Fibroblast of lung (primary cell): ENCODE data around the gene FIBCD1. TPM values are rescaled to one million over a fixed set of nuclear protein-coding genes. Genes with fewer than 3 reads are reported as not detected.

Experiments used
- DNase-seq, 2 donors: peaks; one replicate each; pipeline versions ENCODE4 v3.0.0 to v3.0.0-alpha.2; 2010; ENCODE audit warnings: low read depth in 2 of 2
- H2AFZ ChIP-seq: 2 replicates; pipeline ENCODE4 v1.5.1; 2012; ENCODE audit warnings: low read length, control low read depth, inconsistent platforms
- H3K27ac ChIP-seq: 2 replicates; pipeline ENCODE4 v1.5.1; 2011; ENCODE audit warnings: low read length, control low read depth; ENCODE audit not compliant: insufficient read depth
- H3K27me3 ChIP-seq: 2 replicates; pipeline ENCODE4 v1.5.1; 2011; ENCODE audit warnings: mild to moderate bottlenecking, low read length; ENCODE audit not compliant: control insufficient read depth, insufficient read depth
- H3K36me3 ChIP-seq: 2 replicates; pipeline ENCODE4 v1.5.1; 2011; ENCODE audit warnings: low read length; ENCODE audit not compliant: control insufficient read depth, insufficient read depth
- H3K4me1 ChIP-seq: 2 replicates; pipeline ENCODE4 v1.5.1; 2011; ENCODE audit warnings: low read length; ENCODE audit not compliant: control insufficient read depth, insufficient read depth; ENCODE audit errors: extremely low read depth
- H3K4me2 ChIP-seq: 2 replicates; pipeline ENCODE4 v1.5.1; 2011; ENCODE audit warnings: low read length, control low read depth; ENCODE audit not compliant: insufficient read depth; ENCODE audit errors: extremely low read depth
- H3K4me3 ChIP-seq, 4 experiments: fragments of 200-600 bp in 1 of 4; sonication (generic) in 1 of 4; replicated peaks in 1 of 4; 2 replicates each; pipeline ENCODE4 v1.5.1; 2011 to 2016; ENCODE audit warnings: low read length in 4 of 4, low read depth in 3 of 4, mild to moderate bottlenecking in 3 of 4, control low read depth in 2 of 4, inconsistent platforms in 1 of 4, mixed read lengths in 1 of 4; ENCODE audit not compliant: insufficient read depth in 1 of 4; ENCODE audit errors: control extremely low read depth in 1 of 4
- H3K79me2 ChIP-seq: 2 replicates; pipeline ENCODE4 v1.5.1; 2012; ENCODE audit warnings: mild to moderate bottlenecking, low read length, inconsistent platforms; ENCODE audit not compliant: control insufficient read depth, insufficient read depth
- H3K9ac ChIP-seq: 2 replicates; pipeline ENCODE4 v1.5.1; 2011; ENCODE audit warnings: mild to moderate bottlenecking, low read length, control low read depth; ENCODE audit not compliant: insufficient read depth
- H3K9me3 ChIP-seq: 2 replicates; pipeline ENCODE4 v1.5.1; 2012; ENCODE audit warnings: low read depth, low read length; ENCODE audit not compliant: control insufficient read depth, insufficient read depth
- H4K20me1 ChIP-seq: 2 replicates; pipeline ENCODE4 v1.5.1; 2011; ENCODE audit warnings: low read length; ENCODE audit not compliant: control insufficient read depth, insufficient read depth; ENCODE audit errors: extremely low read depth
- CTCF ChIP-seq, 2 donors: IDR thresholded peaks in 1 of 2; conservative IDR thresholded peaks in 1 of 2; 1 replicate in 1 of 2; 2 replicates in 1 of 2; pipeline ENCODE4 v1.5.1; 2011 to 2012; ENCODE audit warnings: low read length in 2 of 2, control low read depth in 1 of 2, inconsistent platforms in 1 of 2, low read depth in 1 of 2, mild to moderate bottlenecking in 1 of 2
- EZH2 ChIP-seq: IDR thresholded peaks from 2 replicates; pipeline ENCODE4 v1.5.1; 2012; ENCODE audit warnings: low read length, control low read depth, mild to moderate bottlenecking; ENCODE audit errors: missing control alignments
- polyA plus RNA-seq, 2 donors: library from polyadenylated mRNA; depleted of rRNA in 1 of 2; stranded (reverse) in 1 of 2; unstranded in 1 of 2; fragments of >200 nt; gene quantifications; 2 replicates each; pipeline ENCODE4 v1.2.1, GENCODE V29; 2011 to 2012; ENCODE audit warnings: missing spikeins in 1 of 2
- total RNA-seq: library from RNA; depleted of rRNA; stranded (reverse); fragments of >200 nt; gene quantifications from 2 replicates; pipeline ENCODE4 v1.2.1, GENCODE V29; 2014

FIBCD1 gene
- total and polyA plus RNA-seq, 2 donors (not counting 1 experiment from before 2014, with no cell fraction given) = 7.3 to 28.0 TPM

GRCh38 chr9:130977811-130978221 lies 38.8 kb upstream of the FIBCD1 start:
- no peak overlapping the region for H3K27ac ChIP-seq
- H3K27me3 ChIP-seq = peaks cover 15% of the 10 kb centered on the region
- no peak overlapping the region for H3K4me3 ChIP-seq
- no peak overlapping the region for H3K4me2 ChIP-seq
- H4K20me1 ChIP-seq = no peaks in the 10 kb centered on the region
- no peak for DNase-seq
- H3K36me3 ChIP-seq = no peaks in the 10 kb centered on the region
- H3K9ac ChIP-seq = no peak overlapping the region
- H3K79me2 ChIP-seq = no peaks in the 10 kb centered on the region
- H3K9me3 ChIP-seq = no peaks in the 10 kb centered on the region
- no peaks in the 10 kb centered on the region for H3K4me1 ChIP-seq
- no peak overlapping the region for H2AFZ ChIP-seq
- TF ChIP-seq EZH2 = no peak
- TF ChIP-seq CTCF (conservative IDR thresholded peaks at IDR 0.05 in 1 of 2, IDR thresholded peaks at IDR 0.05 in 1 of 2; ENCODE audit: low read depth in 1 of 2, low read length in 2 of 2) = no peak

DNA sequence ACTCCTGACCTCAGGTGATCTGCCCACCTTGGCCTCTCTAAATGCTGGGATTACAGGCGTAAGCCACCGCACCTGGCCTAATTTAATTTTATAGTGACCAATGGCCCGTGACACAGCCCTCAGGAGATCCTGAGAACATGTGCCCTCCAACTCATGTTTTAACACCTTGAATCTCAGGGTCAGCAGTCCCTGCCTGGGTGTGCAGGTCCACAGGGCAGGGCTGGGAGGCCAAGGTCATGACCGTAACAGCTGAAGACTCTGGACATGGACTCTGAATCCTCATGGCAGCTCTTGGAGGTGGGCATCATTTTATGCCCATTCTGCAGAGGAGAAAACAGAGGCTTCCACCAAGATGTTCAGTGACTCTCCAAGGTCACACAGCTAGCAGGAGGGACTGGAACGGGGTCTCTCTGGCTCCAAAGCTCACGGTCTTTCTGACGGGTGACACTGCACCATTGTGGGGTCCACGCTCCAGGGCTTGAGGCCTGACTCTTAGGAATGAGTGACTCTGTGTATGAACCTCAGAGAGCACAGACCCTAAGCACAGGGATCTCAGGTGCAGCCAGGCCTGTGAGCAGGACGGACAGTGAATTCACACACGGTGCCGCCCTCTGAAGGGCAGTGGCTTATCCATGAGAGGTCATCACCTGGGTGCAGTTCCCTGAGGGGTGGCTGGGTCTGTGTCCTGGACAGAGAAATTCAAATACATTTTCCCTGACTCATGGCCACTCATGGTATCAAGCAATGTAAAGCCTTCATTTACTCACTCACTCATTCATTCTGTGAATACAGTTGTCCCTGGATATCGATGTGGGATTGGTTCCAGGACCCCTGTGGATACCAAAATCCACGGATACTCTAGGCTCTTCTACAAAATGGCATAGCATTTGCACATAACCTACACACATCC lies 37.1 kb upstream of the FIBCD1 start:
- H3K4me2 ChIP-seq = no peak overlapping the region
- H3K9ac ChIP-seq = no peak overlapping the region
- H3K4me1 ChIP-seq = no peaks in the 10 kb centered on the region
- H3K9me3 ChIP-seq = no peaks in the 10 kb centered on the region
- no peak overlapping the region for H3K4me3 ChIP-seq
- TF ChIP-seq CTCF (conservative IDR thresholded peaks at IDR 0.05 in 1 of 2, IDR thresholded peaks at IDR 0.05 in 1 of 2; ENCODE audit: low read depth in 1 of 2, low read length in 2 of 2) (no peak), EZH2 (no peak)
- H3K27ac ChIP-seq = no peak overlapping the region
- peaks cover 24% of the 10 kb centered on the region for H3K27me3 ChIP-seq
- H2AFZ ChIP-seq = no peak overlapping the region
- no peaks in the 10 kb centered on the region for H3K36me3 ChIP-seq
- H3K79me2 ChIP-seq = no peaks in the 10 kb centered on the region
- no peaks in the 10 kb centered on the region for H4K20me1 ChIP-seq
- no peak for DNase-seq

DNA sequence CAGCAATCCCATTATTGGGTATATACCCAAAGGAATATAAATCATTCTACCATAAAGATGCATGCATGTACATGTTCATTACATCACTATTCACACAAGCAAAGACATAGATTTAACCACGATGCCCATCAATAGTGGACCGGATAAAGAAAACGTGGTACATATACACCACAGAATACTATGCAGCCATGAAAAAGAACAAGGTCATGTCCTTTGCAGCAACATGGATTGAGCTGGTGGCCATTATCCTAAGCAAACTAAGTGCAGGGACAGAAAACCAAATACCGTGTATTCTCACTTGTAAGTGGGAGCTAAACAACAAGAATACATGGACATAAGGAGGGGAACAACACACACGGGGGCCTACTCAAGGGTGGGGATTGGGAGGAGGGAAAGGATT lies 36.1 kb upstream of the FIBCD1 start:
- no peaks in the 10 kb centered on the region for H4K20me1 ChIP-seq
- no peaks in the 10 kb centered on the region for H3K4me1 ChIP-seq
- DNase-seq = no peak

More for the DNA sequence above, 36.1 kb upstream of the FIBCD1 start:
- H3K27me3 ChIP-seq = peaks cover 20% of the 10 kb centered on the region
- H3K9me3 ChIP-seq = no peaks in the 10 kb centered on the region
- no peaks in the 10 kb centered on the region for H3K36me3 ChIP-seq
- H3K4me2 ChIP-seq = no peak overlapping the region
- no peak overlapping the region for H2AFZ ChIP-seq
- no peaks in the 10 kb centered on the region for H3K79me2 ChIP-seq
- H3K9ac ChIP-seq = no peak overlapping the region
- H3K27ac ChIP-seq = no peak overlapping the region
- TF ChIP-seq EZH2 = no peak
- TF ChIP-seq CTCF (conservative IDR thresholded peaks at IDR 0.05 in 1 of 2, IDR thresholded peaks at IDR 0.05 in 1 of 2; ENCODE audit: low read depth in 1 of 2, low read length in 2 of 2) = no peak
- no peak overlapping the region for H3K4me3 ChIP-seq
